ENCODE measurements around the gene SWAP70. TPM values are rescaled to one million over a fixed set of nuclear protein-coding genes. Genes with fewer than 3 reads are reported as not detected.
A peak's percentile ranks its signal among the peaks of the same experiment; 100 is the strongest.

Gene SWAP70
- total and polyA plus RNA-seq, 10 of the 15 experiments (the other 5 are each of a cell fraction or from before 2014, with no cell fraction given) = 20.6 to 62.4 (median 41.7) TPM

- TF ChIP-seq USF2 (IDR thresholded peaks at IDR 0.05; ENCODE audit: borderline replicate concordance, low read depth, low read length) (no peak), MXI1 (IDR thresholded peaks at IDR 0.05; ENCODE audit: low read depth, low read length) (peak; percentile 40; the same call in 1 of the 2 replicates), SIX5 (IDR thresholded peaks at IDR 0.05; ENCODE audit: low read depth, low read length, severe bottlenecking) (no peak), ELK1 (IDR thresholded peaks at IDR 0.05; ENCODE audit: low read depth, low read length) (no peak), REST (IDR thresholded peaks at IDR 0.05; ENCODE audit: low read depth, low read length) (no peak), IKZF1 (conservative IDR thresholded peaks at IDR 0.05) (peak; percentile 66), RCOR1 (conservative IDR thresholded peaks at IDR 0.05; ENCODE audit: low read depth, low read length) (no peak), CHD1 (IDR thresholded peaks at IDR 0.05; ENCODE audit: low read depth, low read length) (no peak), RFX5 (IDR thresholded peaks at IDR 0.05; ENCODE audit: low read depth, low read length) (no peak), ZSCAN29 (IDR thresholded peaks at IDR 0.05) (0 out of 2 replicates have a peak, but pooled peaks have one; percentile 59), MEF2B (IDR thresholded peaks at IDR 0.05; ENCODE audit: partially characterized antibody, poor library complexity, severe bottlenecking) (no peak), HDGF (IDR thresholded peaks at IDR 0.05) (peak; percentile 89), ZNF274 (IDR thresholded peaks at IDR 0.05; ENCODE audit: insufficient read depth, insufficient read length) (no peak), MYC (IDR thresholded peaks at IDR 0.05; ENCODE audit: insufficient read depth, insufficient read length, insufficient replicate concordance, low read length, severe bottlenecking) (peak; percentile 73), NRF1 (conservative IDR thresholded peaks at IDR 0.05; ENCODE audit: low read depth, low read length) (peak; percentile 69), STAT1 (conservative IDR thresholded peaks at IDR 0.05) (no peak), NBN (IDR thresholded peaks at IDR 0.05) (no peak), MTA3 (IDR thresholded peaks at IDR 0.05; ENCODE audit: borderline replicate concordance, low read length) (no peak), RAD51 (IDR thresholded peaks at IDR 0.05) (no peak), WRNIP1 (IDR thresholded peaks at IDR 0.05; ENCODE audit: borderline replicate concordance, low read depth, low read length) (no peak), CBFB (IDR thresholded peaks at IDR 0.05; ENCODE audit: low read depth) (no peak), SIN3A (IDR thresholded peaks at IDR 0.05; ENCODE audit: low read depth, low read length) (no peak), SP1 (IDR thresholded peaks at IDR 0.05; ENCODE audit: low read depth, low read length) (peak; percentile 57), GABPA (IDR thresholded peaks at IDR 0.05; ENCODE audit: low read depth) (no peak), NFIC (IDR thresholded peaks at IDR 0.05; ENCODE audit: low read depth, low read length) (no peak), BMI1 (IDR thresholded peaks at IDR 0.05; ENCODE audit: borderline replicate concordance) (no peak)
Observed at GRCh38 chr11:9757809-9758636, 94.1 kb downstream of the SWAP70 start (continued).

Data from GM12878 (cell line).